Right lobe of liver (tissue), 6 donors: Measurements from ENCODE around the gene GJA3. TPM values are rescaled to one million over a fixed set of nuclear protein-coding genes. Genes with fewer than 3 reads are reported as not detected.
A peak's percentile ranks its signal among the peaks of the same experiment; 100 is the strongest.

ENCODE experiments used
- ATAC-seq, 4 donors: fragments of 200-7000 bp; cut with Tn5 transposase; one replicate each; pipeline ENCODE4 v1.9.1; 2020; ENCODE audit warnings: mild to moderate bottlenecking in 4 of 4, moderate library complexity in 4 of 4
- DNase-seq, 3 donors: peaks; one replicate each; pipeline ENCODE4 v3.0.0-alpha.2; 2020
- H3K27ac ChIP-seq, 3 donors: fragments of 200-600 bp; one replicate each; pipeline ENCODE4 v1.8.0; 2022
- H3K27me3 ChIP-seq, 2 donors: fragments of 200-600 bp; one replicate each; pipeline ENCODE4 v1.8.0; 2022
- H3K36me3 ChIP-seq, 4 donors: fragments of 200-600 bp; sonication (generic) in 1 of 4; one replicate each; pipeline versions ENCODE4 v1.5.1 to v1.8.0; 2017 to 2022; ENCODE audit warnings: control low read depth in 1 of 4
- H3K4me1 ChIP-seq, 4 donors: fragments of 200-600 bp; sonication (generic) in 1 of 4; one replicate each; pipeline versions ENCODE4 v1.5.1 to v1.8.0; 2017 to 2022; ENCODE audit warnings: control low read depth in 1 of 4
- H3K4me3 ChIP-seq, 3 donors: fragments of 200-600 bp; one replicate each; pipeline ENCODE4 v1.8.0; 2022
- H3K9me3 ChIP-seq, 4 donors: fragments of 200-600 bp; sonication (generic) in 1 of 4; one replicate each; pipeline versions ENCODE4 v1.5.1 to v1.8.0; 2017 to 2022; ENCODE audit warnings: control low read depth in 1 of 4
- CTCF ChIP-seq, 4 donors: fragments of 200-600 bp in 3 of 4; fragments of 450-650 bp in 1 of 4; IDR thresholded peaks; one replicate each; pipeline versions ENCODE4 v1.5.1 to v1.8.0; 2016 to 2022; ENCODE audit warnings: antibody characterized with exemption in 4 of 4, mild to moderate bottlenecking in 2 of 4
- POLR2A ChIP-seq: fragments of 450-650 bp; IDR thresholded peaks from one replicate; pipeline ENCODE4 v1.6.1; 2017; ENCODE audit warnings: antibody characterized with exemption, mild to moderate bottlenecking
- WGBS: methylation state at CpG from one replicate; pipeline ENCODE4 v1.1.6; 2018; ENCODE audit warnings: low coverage, low lambda C conversion rate; ENCODE audit not compliant: insufficient coverage; ENCODE audit errors: missing lambda C conversion rate; 5-methylcytosine and 5-hydroxymethylcytosine counted together
- intact Hi-C, 2 donors: fragments of 100-400 bp; cut with DNase I; formaldehyde crosslinking; loops; one replicate each; pipeline versions ENCODE4 v1.11.2 to v1.14.1; 2022
- total RNA-seq, 6 experiments: library from RNA; depleted of rRNA in 2 of 6; stranded (reverse); fragments of >200 nt in 2 of 6; fragmentation: NEBNext Ultra II Directional in 3 of 6; extraction: Animal tissue kit (Norgen Biotek cat#: 25700) in 3 of 6; gene quantifications; one replicate each; pipeline versions ENCODE4 v1.1.0 to v1.2.4, GENCODE V29; 2016 to 2023
- donor health status: DM: no; HTN: yes; CAD: no.
- donor health status: DM: no; HTN: no; CAD: no.
- donor health status: DM: no; HTN: no; CAD: no.
- donor health status: DM: no; HTN: yes; CAD: no.
- donor health status: DM: no; HTN: yes; CAD: no.

The GJA3 gene
- total RNA-seq, 6 experiments from 2014 or later = 0.11 TPM; not detected in 5

- no peaks in the 10 kb centered on the region for H3K36me3 ChIP-seq
- intact Hi-C loops = no loop called here
- TF ChIP-seq POLR2A (no peak), CTCF (IDR thresholded peaks at IDR 0.05) (no peak)
- no peaks in the 10 kb centered on the region for H3K27me3 ChIP-seq
- H3K4me3 ChIP-seq = no peak overlapping the region
- DNase-seq = no peak
- H3K9me3 ChIP-seq = no peaks in the 10 kb centered on the region
- no peak for ATAC-seq
- H3K27ac ChIP-seq = no peak overlapping the region
- peaks cover 0 to 12% (median 0%) of the 10 kb centered on the region in 4 donors for H3K4me1 ChIP-seq
- WGBS = 74% methylated on average over 3 of the region's 8 CpGs
Measured at GRCh38 chr13:20173116-20173746, 12.4 kb upstream of the GJA3 start.

- Histone ChIP-seq H3K27me3 (no peaks in the 10 kb centered on the region), H3K36me3 (no peaks in the 10 kb centered on the region), H3K4me1 (peaks cover 0 to 7% (median 0%) of the 10 kb centered on the region in 4 donors), H3K9me3 (no peaks in the 10 kb centered on the region), H3K4me3 (no peak overlapping the region), H3K27ac (no peak overlapping the region)
- 75% methylated on average over 1 of the region's 1 CpG for WGBS
- TF ChIP-seq CTCF (IDR thresholded peaks at IDR 0.05) = no peak
- TF ChIP-seq POLR2A = no peak
- ATAC-seq = no peak
- intact Hi-C loops = no loop called here
- DNase-seq = no peak
Measured at GRCh38 chr13:20171364-20171763, 10.5 kb upstream of the GJA3 start.

GRCh38 chr13:20170921-20171320 is 10.1 kb upstream of the GJA3 start:
- no peaks in the 10 kb centered on the region for H3K9me3 ChIP-seq
- no peaks in the 10 kb centered on the region for H3K36me3 ChIP-seq
- 80% methylated on average over 5 of the region's 5 CpGs for WGBS
- DNase-seq (no peak), ATAC-seq (no peak)
- intact Hi-C loops = no loop called here
- no peak overlapping the region for H3K27ac ChIP-seq
- no peak for TF ChIP-seq POLR2A
- TF ChIP-seq CTCF (IDR thresholded peaks at IDR 0.05) = no peak
- no peak overlapping the region for H3K4me3 ChIP-seq
- H3K27me3 ChIP-seq = no peaks in the 10 kb centered on the region
- peaks cover 0 to 4% (median 0%) of the 10 kb centered on the region in 4 donors for H3K4me1 ChIP-seq

- H3K9me3 ChIP-seq = no peaks in the 10 kb centered on the region
- no peaks in the 10 kb centered on the region for H3K4me1 ChIP-seq
- no peaks in the 10 kb centered on the region for H3K36me3 ChIP-seq
- DNase-seq = peak in 1 of 3 donors; percentile 50
- intact Hi-C loops = no loop called here
- TF ChIP-seq POLR2A (no peak), CTCF (IDR thresholded peaks at IDR 0.05) (no peak)
- H3K27me3 ChIP-seq = no peaks in the 10 kb centered on the region
- 30% methylated on average over 6 of the region's 7 CpGs for WGBS
- no peak overlapping the region for H3K27ac ChIP-seq
- no peak overlapping the region for H3K4me3 ChIP-seq
- peak; percentile 61 to 76 (median 70) for ATAC-seq
Measured at GRCh38 chr13:20168396-20168795, 7.5 kb upstream of the GJA3 start.
